ENCODE results near the gene NEUROG1.

Gene NEUROG1

GRCh38 chr5:135543485-135544304, 7.9 kb upstream of the NEUROG1 start (continued):
- TF ChIP-seq ZNF555 (tag by site-specific recombination; conservative IDR thresholded peaks at IDR 0.05) (no peak), ZNF561 (tag by site-specific recombination; IDR thresholded peaks at IDR 0.05; ENCODE audit: borderline replicate concordance) (no peak), ZNF416 (tag by site-specific recombination; IDR thresholded peaks at IDR 0.05) (no peak)

- Histone ChIP-seq H3K9me3 (ENCODE audit: control insufficient read depth, insufficient read depth, low read depth, low read length) (no peaks in the 10 kb centered on the region), H3K4me3 (ENCODE audit: low read depth, low read length) (no peak overlapping the region), H3K36me3 (ENCODE audit: control insufficient read depth in 2 of 2, insufficient read depth in 1 of 2, low read length in 2 of 2) (no peaks in the 10 kb centered on the region), H3K4me1 (ENCODE audit: control insufficient read depth, insufficient read depth, low read length) (no peaks in the 10 kb centered on the region), H3K27ac (ENCODE audit: extremely low read depth, low read depth, low read length) (no peak overlapping the region)
- POLR2A ChIA-PET = no interaction called here
- CTCF ChIA-PET = interaction anchor here (0.6 to 4.6 kb wide), 7 partner anchors 8 to 287 kb away, joined by 3 to 29 read pairs (median 4); no protein-coding TSS in a partner anchor
- TF ChIP-seq ZNF791 (tag by site-specific recombination; IDR thresholded peaks at IDR 0.05) (no peak), ZBTB20 (tag by site-specific recombination; IDR thresholded peaks at IDR 0.05) (no peak), ZNF571 (tag by site-specific recombination; IDR thresholded peaks at IDR 0.05) (no peak), ZNF610 (tag by site-specific recombination; IDR thresholded peaks at IDR 0.05; ENCODE audit: borderline replicate concordance) (no peak), ZNF629 (tag by site-specific recombination; IDR thresholded peaks at IDR 0.05) (no peak), ZNF248 (tag by site-specific recombination; IDR thresholded peaks at IDR 0.05) (no peak), ZNF785 (tag by site-specific recombination; IDR thresholded peaks at IDR 0.05) (no peak), SCRT1 (tag by site-specific recombination; IDR thresholded peaks at IDR 0.05; ENCODE audit: borderline replicate concordance) (no peak), ZBTB17 (tag by site-specific recombination; IDR thresholded peaks at IDR 0.05) (no peak), ZNF514 (tag by site-specific recombination; IDR thresholded peaks at IDR 0.05) (no peak), ZNF433 (tag by site-specific recombination; IDR thresholded peaks at IDR 0.05; ENCODE audit: low read depth) (no peak), ZNF555 (tag by site-specific recombination; conservative IDR thresholded peaks at IDR 0.05) (no peak), OSR2 (tag by site-specific recombination; IDR thresholded peaks at IDR 0.05) (no peak), KLF8 (tag by site-specific recombination; IDR thresholded peaks at IDR 0.05) (no peak), ZNF423 (tag by site-specific recombination; IDR thresholded peaks at IDR 0.05) (no peak), ZNF776 (tag by site-specific recombination; IDR thresholded peaks at IDR 0.05; ENCODE audit: borderline replicate concordance) (no peak)
- TF ChIP-seq, protein P1, sequence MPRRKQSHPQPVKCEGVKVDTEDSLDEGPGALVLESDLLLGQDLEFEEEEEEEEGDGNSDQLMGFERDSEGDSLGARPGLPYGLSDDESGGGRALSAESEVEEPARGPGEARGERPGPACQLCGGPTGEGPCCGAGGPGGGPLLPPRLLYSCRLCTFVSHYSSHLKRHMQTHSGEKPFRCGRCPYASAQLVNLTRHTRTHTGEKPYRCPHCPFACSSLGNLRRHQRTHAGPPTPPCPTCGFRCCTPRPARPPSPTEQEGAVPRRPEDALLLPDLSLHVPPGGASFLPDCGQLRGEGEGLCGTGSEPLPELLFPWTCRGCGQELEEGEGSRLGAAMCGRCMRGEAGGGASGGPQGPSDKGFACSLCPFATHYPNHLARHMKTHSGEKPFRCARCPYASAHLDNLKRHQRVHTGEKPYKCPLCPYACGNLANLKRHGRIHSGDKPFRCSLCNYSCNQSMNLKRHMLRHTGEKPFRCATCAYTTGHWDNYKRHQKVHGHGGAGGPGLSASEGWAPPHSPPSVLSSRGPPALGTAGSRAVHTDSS (tag by site-specific recombination; IDR thresholded peaks at IDR 0.05) = no peak
Measured at GRCh38 chr5:135543001-135543484, 7.3 kb upstream of the NEUROG1 start.

GRCh38 chr5:135541807-135542502, 6.2 kb upstream of the NEUROG1 start:
- CTCF ChIA-PET = interaction anchor here (0.6 to 4.6 kb wide), 8 partner anchors 9 to 288 kb away, joined by 3 to 29 read pairs (median 4); no protein-coding TSS in a partner anchor

More at GRCh38 chr5:135541807-135542502, 6.2 kb upstream of the NEUROG1 start:
- Histone ChIP-seq H3K9me3 (ENCODE audit: control insufficient read depth, insufficient read depth, low read depth, low read length) (no peaks in the 10 kb centered on the region), H3K27ac (ENCODE audit: extremely low read depth, low read depth, low read length) (no peak overlapping the region), H3K4me1 (ENCODE audit: control insufficient read depth, insufficient read depth, low read length) (no peaks in the 10 kb centered on the region), H3K36me3 (ENCODE audit: control insufficient read depth in 2 of 2, insufficient read depth in 1 of 2, low read length in 2 of 2) (no peaks in the 10 kb centered on the region), H3K4me3 (ENCODE audit: low read depth, low read length) (no peak overlapping the region)
- POLR2A ChIA-PET = no interaction called here
- TF ChIP-seq KLF1 (tag by site-specific recombination; IDR thresholded peaks at IDR 0.05) (peak; percentile 71), ZSCAN30 (tag by site-specific recombination; IDR thresholded peaks at IDR 0.05) (no peak)

Measured in HEK293 (cell line).